Measurements from ENCODE around the gene FAM110A.
"Not testable (repeated sequence)": the region's sequence is repeated elsewhere in the genome, so short reads cannot be mapped to it uniquely, and the experiment has no call there.

The FAM110A gene

DNA sequence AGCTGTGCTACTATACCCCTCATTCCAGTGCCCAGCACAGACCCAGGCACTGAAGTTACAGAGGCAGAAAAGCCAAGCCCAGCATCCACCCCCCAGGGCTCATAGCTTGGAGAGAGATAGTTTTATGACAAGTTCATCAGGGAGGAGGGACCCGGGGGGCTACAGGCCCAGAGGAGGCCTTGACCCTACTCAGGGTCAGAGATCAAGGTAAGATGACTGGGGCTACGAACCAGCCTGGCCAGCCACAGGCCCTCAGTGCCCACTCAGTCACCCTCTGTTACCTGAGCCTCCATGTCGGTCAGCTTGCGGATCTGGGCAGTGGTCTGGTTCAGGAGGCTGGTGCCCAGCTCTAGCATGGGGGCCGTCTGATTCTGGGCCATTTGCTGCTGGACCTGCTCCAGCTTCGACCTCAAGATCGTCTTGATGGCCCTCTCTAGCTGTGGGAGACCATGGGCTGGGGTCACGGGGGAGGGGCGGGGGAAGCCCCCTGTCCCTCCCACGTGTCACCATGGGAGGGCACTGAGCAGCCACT lies 56.5 kb downstream of the FAM110A start:
- WGBS, result 84% methylated on average over 10 of the region's 10 CpGs
- no peak overlapping the region for H3K9ac ChIP-seq (ENCODE audit: low read depth, low read length)
- H3K4me1 ChIP-seq (ENCODE audit: insufficient read depth, low read length), result no peaks in the 10 kb centered on the region

GRCh38 chr20:890666-891057 lies 57.1 kb downstream of the FAM110A start:
- Histone ChIP-seq H3K27ac (ENCODE audit: low read depth, low read length) (no peak overlapping the region), H3K27me3 (ENCODE audit: insufficient read depth, low read length) (peaks cover 15% of the 10 kb centered on the region), H3K4me3 (ENCODE audit: low read length) (no peak overlapping the region), H3K9me3 (ENCODE audit: insufficient read depth, low read depth, low read length) (no peaks in the 10 kb centered on the region), H3K36me3 (ENCODE audit: insufficient read depth, low read length) (no peaks in the 10 kb centered on the region), H3K9ac (ENCODE audit: low read depth, low read length) (no peak overlapping the region), H3K4me1 (ENCODE audit: insufficient read depth, low read length) (no peaks in the 10 kb centered on the region)
- 91% methylated on average over 6 of the region's 6 CpGs for WGBS

More for the DNA sequence above, 56.5 kb downstream of the FAM110A start:
- H3K27ac ChIP-seq (ENCODE audit: low read depth, low read length), result no peak overlapping the region
- H3K27me3 ChIP-seq (ENCODE audit: insufficient read depth, low read length), result peaks cover 17% of the 10 kb centered on the region
- no peaks in the 10 kb centered on the region for H3K36me3 ChIP-seq (ENCODE audit: insufficient read depth, low read length)
- H3K4me3 ChIP-seq (ENCODE audit: low read length), result no peak overlapping the region
- no peaks in the 10 kb centered on the region for H3K9me3 ChIP-seq (ENCODE audit: insufficient read depth, low read depth, low read length)

DNA sequence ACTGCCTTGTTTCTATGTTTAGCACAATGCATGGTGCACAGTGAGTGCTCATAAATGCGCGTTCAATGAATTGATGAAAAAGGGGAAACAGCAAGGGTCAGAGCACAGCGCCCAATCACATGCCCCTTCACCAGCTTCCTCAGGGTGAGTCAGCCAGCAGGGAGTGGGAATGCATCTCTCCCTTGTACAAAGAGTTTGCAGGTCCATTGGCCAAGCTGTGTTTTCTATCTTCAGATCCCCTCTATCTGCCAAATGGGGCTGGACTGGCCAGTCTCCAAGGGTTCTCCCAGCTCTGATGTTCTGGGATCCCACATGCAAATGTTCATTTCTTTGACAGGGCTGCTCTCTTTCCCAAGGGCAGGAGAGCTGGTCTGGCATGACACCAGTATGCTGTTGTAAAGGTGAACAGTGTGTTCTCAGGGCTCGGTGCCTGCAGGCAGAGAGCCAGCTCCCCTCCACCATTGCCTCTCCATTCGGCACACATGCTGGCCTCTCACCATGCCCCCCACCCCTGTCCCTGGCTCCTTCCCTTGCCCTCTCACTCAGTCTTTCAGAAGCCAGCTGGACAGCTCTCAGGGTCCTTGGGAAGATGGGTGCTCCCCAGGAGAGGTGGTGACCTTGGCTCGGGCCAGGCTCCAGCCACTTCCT lies 57.7 kb downstream of the FAM110A start:
- WGBS, result 98% methylated on average over 6 of the region's 6 CpGs
- Histone ChIP-seq H3K27ac (ENCODE audit: low read depth, low read length) (no peak overlapping the region), H3K27me3 (ENCODE audit: insufficient read depth, low read length) (peaks cover 10% of the 10 kb centered on the region; the same call in 1 of the 2 replicates), H3K9me3 (ENCODE audit: insufficient read depth, low read depth, low read length) (no peaks in the 10 kb centered on the region), H3K4me3 (ENCODE audit: low read length) (no peak overlapping the region), H3K36me3 (ENCODE audit: insufficient read depth, low read length) (no peaks in the 10 kb centered on the region), H3K4me1 (ENCODE audit: insufficient read depth, low read length) (no peaks in the 10 kb centered on the region), H3K9ac (ENCODE audit: low read depth, low read length) (no peak overlapping the region)

GRCh38 chr20:891706-892080 lies 58.2 kb downstream of the FAM110A start:
- Histone ChIP-seq H3K27me3 (ENCODE audit: insufficient read depth, low read length) (peaks cover 5% of the 10 kb centered on the region; the same call in 1 of the 2 replicates), H3K4me3 (ENCODE audit: low read length) (no peak overlapping the region), H3K27ac (ENCODE audit: low read depth, low read length) (no peak overlapping the region), H3K9ac (ENCODE audit: low read depth, low read length) (no peak overlapping the region), H3K9me3 (ENCODE audit: insufficient read depth, low read depth, low read length) (no peaks in the 10 kb centered on the region), H3K36me3 (ENCODE audit: insufficient read depth, low read length) (no peaks in the 10 kb centered on the region), H3K4me1 (ENCODE audit: insufficient read depth, low read length) (no peaks in the 10 kb centered on the region)
- 88% methylated on average over 4 of the region's 4 CpGs for WGBS

GRCh38 chr20:892371-892770 lies 58.9 kb downstream of the FAM110A start:
- H3K27ac ChIP-seq (ENCODE audit: low read depth, low read length); H3K4me3 ChIP-seq (ENCODE audit: low read length); H3K4me1 ChIP-seq (ENCODE audit: insufficient read depth, low read length); H3K9me3 ChIP-seq (ENCODE audit: insufficient read depth, low read depth, low read length); H3K27me3 ChIP-seq (ENCODE audit: insufficient read depth, low read length); H3K36me3 ChIP-seq (ENCODE audit: insufficient read depth, low read length); H3K9ac ChIP-seq (ENCODE audit: low read depth, low read length): not testable (repeated sequence)
- 82% methylated on average over 4 of the region's 5 CpGs for WGBS

Measured in HUES64 (cell line).